GM12873 (cell line): ENCODE data around the gene ZKSCAN1.

Source experiments
- TF ChIP-seq, protein P1 (sequence below): IDR thresholded peaks from 2 replicates; pipeline ENCODE4 v1.5.1; 2012; ENCODE audit warnings: low read depth, mild to moderate bottlenecking, moderate library complexity, low read length, control low read depth; ENCODE audit not compliant: insufficient read depth; ENCODE audit errors: missing control alignments

The ZKSCAN1 gene

DNA sequence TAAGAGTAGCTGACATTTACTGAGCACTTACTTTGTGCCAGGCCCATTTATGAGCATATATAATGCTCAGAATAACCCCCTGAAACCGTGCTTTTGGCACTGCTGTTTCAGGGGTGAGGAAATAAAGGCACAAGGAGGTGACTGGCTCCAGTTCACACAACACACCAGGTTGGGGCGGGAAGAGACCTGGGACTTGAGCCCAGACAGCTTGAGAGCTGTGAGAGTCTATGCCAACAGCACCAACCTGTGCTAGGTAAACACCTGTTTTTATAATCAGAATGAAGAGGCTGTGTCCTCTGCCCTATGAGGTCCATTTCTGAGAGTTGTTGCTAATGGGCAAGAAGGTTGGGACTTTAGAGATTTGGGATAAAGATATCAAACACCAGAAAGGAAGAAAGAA, 30.8 kb upstream of the ZKSCAN1 start:
- TF ChIP-seq, protein P1, sequence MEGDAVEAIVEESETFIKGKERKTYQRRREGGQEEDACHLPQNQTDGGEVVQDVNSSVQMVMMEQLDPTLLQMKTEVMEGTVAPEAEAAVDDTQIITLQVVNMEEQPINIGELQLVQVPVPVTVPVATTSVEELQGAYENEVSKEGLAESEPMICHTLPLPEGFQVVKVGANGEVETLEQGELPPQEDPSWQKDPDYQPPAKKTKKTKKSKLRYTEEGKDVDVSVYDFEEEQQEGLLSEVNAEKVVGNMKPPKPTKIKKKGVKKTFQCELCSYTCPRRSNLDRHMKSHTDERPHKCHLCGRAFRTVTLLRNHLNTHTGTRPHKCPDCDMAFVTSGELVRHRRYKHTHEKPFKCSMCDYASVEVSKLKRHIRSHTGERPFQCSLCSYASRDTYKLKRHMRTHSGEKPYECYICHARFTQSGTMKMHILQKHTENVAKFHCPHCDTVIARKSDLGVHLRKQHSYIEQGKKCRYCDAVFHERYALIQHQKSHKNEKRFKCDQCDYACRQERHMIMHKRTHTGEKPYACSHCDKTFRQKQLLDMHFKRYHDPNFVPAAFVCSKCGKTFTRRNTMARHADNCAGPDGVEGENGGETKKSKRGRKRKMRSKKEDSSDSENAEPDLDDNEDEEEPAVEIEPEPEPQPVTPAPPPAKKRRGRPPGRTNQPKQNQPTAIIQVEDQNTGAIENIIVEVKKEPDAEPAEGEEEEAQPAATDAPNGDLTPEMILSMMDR: no peak

DNA sequence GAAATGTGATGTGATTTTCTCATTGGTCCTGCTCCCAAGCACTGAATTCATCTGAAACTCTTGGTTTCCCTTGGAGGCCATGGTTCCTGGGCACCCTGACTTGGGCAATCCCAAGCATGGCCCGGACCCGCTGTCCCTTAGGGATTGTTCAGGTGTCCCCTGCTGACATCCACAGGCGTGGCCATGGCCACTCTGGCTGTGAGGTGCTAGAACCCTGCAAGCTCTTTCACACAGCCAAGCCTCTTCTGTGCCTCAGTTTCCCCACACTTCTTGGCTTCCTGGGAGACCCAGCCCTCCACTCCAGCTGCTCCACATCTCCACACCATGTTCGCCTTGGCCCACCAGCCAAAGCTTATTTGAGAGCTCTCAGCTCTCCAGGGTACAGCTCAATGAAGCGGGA, 27.6 kb upstream of the ZKSCAN1 start:
- TF ChIP-seq, protein P1: no peak

DNA sequence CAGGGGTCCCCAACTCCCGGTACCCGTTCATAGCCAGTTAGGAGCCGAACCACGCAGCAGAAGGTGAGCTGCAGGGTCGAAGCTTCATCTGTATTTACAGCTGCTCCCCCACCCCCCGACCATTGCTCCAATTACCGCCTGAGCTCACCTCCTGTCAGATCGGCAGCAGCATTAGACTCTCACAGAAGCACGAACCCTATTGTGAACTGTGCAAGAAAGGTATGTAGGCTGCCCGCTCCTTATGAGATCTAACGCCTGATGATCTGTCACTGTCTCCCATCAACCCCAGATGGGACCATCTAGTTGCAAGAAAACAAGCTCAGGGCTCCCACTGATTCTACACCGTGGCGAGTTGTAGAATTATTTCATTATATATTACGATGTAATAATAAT, 24.9 kb upstream of the ZKSCAN1 start:
- TF ChIP-seq, protein P1: no peak

DNA sequence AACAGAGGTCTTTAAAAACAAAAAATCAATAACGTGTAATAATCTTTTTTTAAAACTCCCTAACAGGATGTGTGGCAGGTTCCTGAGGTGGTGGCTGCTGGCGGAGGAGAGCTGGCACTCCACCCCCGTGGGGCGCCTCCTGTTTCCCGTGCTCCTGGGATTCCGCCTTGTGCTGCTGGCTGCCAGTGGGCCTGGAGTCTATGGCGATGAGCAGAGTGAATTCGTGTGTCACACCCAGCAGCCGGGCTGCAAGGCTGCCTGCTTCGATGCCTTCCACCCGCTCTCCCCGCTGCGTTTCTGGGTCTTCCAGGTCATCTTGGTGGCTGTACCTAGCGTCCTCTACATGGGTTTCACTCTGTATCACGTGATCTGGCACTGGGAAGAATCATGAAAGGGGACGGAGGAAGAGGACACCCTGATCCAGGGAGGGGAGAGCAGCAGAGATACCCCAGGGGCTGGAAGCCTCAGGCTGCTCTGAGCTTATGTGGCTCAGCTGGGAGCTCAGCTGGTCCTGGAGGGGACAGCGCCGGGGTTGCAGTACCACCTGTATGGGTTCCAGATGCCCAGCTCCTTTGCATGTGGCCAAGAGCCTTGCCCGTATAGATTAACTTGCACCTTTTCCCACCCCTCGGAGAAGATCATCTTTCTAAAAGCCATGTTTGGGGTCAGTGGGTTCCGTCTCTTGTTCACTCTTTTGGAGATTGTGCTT, 22.9 kb upstream of the ZKSCAN1 start:
- TF ChIP-seq, protein P1: no peak

DNA sequence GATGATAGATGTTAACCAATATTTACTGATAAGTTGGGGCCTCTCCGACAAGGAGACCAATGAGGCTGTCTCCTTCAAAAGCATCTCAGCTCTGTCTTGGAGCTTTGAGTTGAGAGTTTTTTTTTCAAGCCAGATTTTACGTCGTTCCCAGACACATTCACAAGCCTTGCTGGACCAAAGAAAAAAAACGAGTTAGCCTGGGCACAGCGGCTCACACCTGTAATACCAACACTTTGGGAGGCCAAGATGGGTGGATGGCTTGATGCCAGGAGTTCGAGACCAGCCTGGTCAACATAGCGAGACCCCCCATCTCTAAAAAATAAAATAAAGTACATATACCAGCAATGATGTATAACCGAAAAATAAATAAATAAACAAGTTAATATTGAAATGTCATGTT, 20.6 kb upstream of the ZKSCAN1 start:
- TF ChIP-seq, protein P1: no peak

DNA sequence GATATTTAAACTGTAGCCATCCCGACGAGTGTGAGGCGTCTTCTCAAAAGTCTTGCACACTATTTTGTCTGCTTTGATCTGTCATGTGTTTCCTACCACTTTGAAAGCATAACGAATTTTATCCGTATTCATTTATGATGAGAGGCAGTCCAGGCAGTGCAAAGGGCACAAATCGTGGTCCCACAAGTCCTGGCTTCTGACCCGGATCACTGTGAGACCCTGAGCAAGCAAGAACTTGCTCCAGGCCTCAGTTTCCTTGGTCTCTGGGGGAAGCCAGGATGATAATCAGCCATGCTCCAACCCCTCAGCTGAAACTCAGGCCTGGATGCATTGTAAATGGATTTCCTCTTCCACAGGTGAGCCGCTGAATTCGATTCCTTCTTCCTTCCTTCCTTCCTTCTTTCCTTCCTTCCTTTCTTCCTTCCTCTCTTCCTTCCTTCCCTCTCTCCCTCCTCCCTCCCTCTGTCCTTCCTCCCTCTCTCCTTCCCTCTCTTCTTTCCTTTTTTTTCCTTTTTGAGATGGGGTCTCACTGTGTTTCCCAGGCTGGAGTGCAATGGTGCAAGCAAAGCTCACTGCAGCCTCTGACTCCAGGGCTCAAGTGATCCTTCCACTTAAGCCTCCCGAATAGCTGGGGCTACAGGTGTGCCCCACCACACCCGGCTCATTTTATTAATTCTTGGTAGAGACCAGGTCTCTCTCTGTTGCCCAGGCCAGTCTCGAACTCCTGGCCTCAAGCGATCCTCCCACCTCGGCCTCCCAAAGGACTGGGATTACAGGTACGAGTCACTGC, 18.4 kb upstream of the ZKSCAN1 start:
- TF ChIP-seq, protein P1: no peak

DNA sequence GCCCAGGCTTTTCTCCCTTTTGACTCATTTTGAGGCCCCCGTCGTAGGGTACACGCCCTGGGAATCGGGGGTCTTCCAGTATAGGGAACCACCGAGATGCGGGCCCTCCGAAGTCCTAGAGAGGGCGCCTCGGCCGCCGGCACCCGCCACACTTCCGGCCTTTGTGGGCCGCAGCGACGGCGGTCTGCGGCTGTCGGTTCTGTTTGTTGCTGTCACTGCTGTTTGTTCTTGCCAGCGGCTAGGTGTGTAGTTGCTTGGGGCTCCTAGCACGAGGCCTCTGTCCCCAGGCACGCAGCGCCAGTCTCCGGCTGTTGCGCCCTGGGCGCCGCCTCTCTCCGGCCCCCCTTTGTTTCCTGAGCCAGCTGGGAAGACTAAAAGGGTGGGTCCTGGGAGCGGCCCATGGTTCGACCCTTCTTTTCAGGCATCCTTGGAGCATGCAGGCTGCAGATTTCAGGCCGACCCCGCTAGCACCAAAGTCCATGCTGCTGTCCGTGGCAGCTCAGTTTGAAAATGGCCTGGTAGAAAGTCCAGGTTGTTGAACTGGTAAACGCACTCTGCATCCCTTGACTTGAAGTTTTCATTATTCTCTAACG, 17.8 kb upstream of the ZKSCAN1 start:
- TF ChIP-seq, protein P1: peak; percentile 21
